Measurements from ENCODE around the gene SORCS3. TPM values are rescaled to one million over a fixed set of nuclear protein-coding genes. Genes with fewer than 3 reads are reported as not detected.

Gene SORCS3
- total RNA-seq, 4 donors from 2014 or later = not detected

DNA sequence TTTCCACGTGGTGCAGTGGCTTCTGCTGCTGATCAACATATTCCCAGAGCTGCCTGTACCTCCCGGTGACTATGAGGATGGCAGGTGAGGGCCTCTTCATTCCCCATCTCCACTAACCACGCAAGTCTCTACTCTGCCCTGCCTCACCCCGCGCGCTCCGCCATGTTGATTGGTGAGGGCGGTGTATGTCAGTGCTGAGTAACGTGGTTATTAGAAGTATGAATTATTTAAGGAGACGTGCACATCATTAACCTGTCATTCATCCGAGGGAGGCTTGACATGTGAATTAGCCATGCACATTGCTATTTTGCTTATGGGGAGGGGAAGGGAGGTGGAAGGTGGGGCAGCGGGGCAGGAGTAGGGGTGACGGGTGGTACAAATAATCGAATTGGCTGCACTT is 138.6 kb downstream of the SORCS3 start:
- TF ChIP-seq, protein P1, sequence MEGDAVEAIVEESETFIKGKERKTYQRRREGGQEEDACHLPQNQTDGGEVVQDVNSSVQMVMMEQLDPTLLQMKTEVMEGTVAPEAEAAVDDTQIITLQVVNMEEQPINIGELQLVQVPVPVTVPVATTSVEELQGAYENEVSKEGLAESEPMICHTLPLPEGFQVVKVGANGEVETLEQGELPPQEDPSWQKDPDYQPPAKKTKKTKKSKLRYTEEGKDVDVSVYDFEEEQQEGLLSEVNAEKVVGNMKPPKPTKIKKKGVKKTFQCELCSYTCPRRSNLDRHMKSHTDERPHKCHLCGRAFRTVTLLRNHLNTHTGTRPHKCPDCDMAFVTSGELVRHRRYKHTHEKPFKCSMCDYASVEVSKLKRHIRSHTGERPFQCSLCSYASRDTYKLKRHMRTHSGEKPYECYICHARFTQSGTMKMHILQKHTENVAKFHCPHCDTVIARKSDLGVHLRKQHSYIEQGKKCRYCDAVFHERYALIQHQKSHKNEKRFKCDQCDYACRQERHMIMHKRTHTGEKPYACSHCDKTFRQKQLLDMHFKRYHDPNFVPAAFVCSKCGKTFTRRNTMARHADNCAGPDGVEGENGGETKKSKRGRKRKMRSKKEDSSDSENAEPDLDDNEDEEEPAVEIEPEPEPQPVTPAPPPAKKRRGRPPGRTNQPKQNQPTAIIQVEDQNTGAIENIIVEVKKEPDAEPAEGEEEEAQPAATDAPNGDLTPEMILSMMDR (IDR thresholded peaks at IDR 0.05 in 4 of 5, conservative IDR thresholded peaks at IDR 0.05 in 1 of 5) = no peak
- TF ChIP-seq POLR2A (IDR thresholded peaks at IDR 0.05) = no peak

DNA sequence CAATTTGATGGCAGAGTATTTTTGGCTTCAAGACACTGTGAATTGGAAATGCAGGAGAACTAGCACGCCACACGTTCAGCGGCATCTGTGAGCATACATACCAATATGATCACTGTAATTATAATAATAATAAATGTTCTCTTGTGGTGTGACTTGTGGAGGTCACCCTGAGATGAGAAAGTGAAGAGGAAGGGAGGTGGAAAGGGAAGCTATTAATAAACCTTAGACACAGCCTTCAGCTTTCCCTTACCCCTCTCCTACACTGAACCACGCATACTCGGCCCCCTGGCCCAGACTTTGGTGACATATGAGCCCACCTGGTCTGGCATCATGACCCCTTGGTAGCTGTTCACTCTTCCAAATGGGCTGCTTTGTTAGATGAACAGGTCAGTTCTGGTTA is 139.1 kb downstream of the SORCS3 start:
- in situ Hi-C loops (cut with MboI; ENCODE audit: low sequenced_read_pairs in 4 of 4) = no loop called here
- no peak overlapping the region for H3K4me3 ChIP-seq

More for the DNA sequence above, 138.6 kb downstream of the SORCS3 start:
- H3K4me1 ChIP-seq = no peaks in the 10 kb centered on the region
- H3K4me3 ChIP-seq = no peak overlapping the region
- no peak for ATAC-seq
- DNase-seq = no peak
- H3K27me3 ChIP-seq = no peaks in the 10 kb centered on the region
- intact Hi-C loops (cut with DNase I; ENCODE audit: low total_unique reads) = loop anchor here (5.0 kb wide), 1 partner anchor 62 kb away; no protein-coding TSS in a partner anchor
- no peaks in the 10 kb centered on the region for H3K9me3 ChIP-seq
- H3K36me3 ChIP-seq = no peaks in the 10 kb centered on the region
- H3K27ac ChIP-seq = no peak overlapping the region
- in situ Hi-C loops (cut with MboI; ENCODE audit: low sequenced_read_pairs in 4 of 4) = no loop called here

DNA sequence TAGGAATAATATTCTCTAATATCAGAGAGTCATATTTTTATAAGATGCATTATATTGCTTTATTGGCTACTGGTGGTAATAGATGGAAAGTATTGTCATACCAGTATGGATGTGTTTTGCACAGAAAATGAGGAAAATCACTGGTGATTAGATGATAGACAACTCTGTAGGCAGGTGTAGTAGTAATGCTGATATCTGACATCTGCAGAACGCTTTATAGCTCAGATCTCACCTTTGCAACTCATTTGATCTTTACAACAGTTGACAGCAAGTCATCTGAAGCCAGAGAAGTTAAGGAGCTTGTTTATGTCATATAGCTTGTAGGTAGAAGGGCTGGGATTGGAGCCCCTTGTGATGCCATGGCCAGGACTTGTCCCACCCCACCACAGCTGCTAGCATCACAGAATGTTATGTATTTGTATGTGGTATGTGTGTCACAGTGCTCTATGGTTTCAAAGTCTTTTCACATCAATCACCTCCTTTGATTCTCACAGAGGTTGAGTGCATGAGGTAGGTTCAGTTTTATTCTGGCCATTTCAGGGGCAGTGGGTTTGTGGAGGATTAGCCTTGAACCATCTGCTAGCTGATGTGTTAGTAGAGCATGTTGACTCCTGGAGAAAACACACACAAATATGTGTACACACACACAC is 140.0 kb downstream of the SORCS3 start:
- intact Hi-C loops (cut with DNase I; ENCODE audit: low total_unique reads) = no loop called here
- in situ Hi-C loops (cut with MboI; ENCODE audit: low sequenced_read_pairs in 4 of 4) = no loop called here

More for the DNA sequence above, 139.1 kb downstream of the SORCS3 start:
- Histone ChIP-seq H3K27me3 (no peaks in the 10 kb centered on the region), H3K27ac (no peak overlapping the region), H3K36me3 (no peaks in the 10 kb centered on the region), H3K9me3 (no peaks in the 10 kb centered on the region), H3K4me1 (no peaks in the 10 kb centered on the region)
- TF ChIP-seq, protein P1 (IDR thresholded peaks at IDR 0.05 in 4 of 5, conservative IDR thresholded peaks at IDR 0.05 in 1 of 5) = no peak
- no peak for TF ChIP-seq POLR2A (IDR thresholded peaks at IDR 0.05)
- ATAC-seq (no peak), DNase-seq (no peak)
- intact Hi-C loops (cut with DNase I; ENCODE audit: low total_unique reads) = no loop called here

DNA sequence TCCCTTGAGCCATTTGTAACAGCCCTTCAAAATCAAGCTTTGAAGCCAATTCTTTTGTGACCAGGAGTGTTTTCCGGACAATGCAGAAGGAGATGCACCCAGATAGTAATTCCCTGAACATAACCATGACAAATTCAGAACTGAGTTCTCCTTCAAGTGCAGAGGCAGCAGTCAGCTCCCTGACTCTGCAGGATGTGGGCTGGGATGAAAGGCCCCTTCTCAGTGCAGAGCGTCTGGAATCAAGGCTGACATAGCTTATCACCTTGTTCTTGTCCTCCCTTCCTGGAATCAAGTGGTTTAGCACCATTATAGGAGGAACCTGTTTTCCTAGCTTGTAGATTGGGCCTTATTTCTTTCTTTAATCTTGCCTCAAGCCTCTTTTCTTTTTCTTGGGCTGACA is 143.4 kb downstream of the SORCS3 start:
- Histone ChIP-seq H3K9me3 (no peaks in the 10 kb centered on the region), H3K4me1 (no peaks in the 10 kb centered on the region), H3K27ac (no peak overlapping the region), H3K4me3 (no peak overlapping the region), H3K36me3 (no peaks in the 10 kb centered on the region), H3K27me3 (no peaks in the 10 kb centered on the region)
- ATAC-seq (no peak), DNase-seq (no peak)
- intact Hi-C loops (cut with DNase I; ENCODE audit: low total_unique reads) (no loop called here), in situ Hi-C loops (cut with MboI; ENCODE audit: low sequenced_read_pairs in 4 of 4) (no loop called here)
- no peak for TF ChIP-seq POLR2A (IDR thresholded peaks at IDR 0.05)
- TF ChIP-seq, protein P1 (IDR thresholded peaks at IDR 0.05 in 4 of 5, conservative IDR thresholded peaks at IDR 0.05 in 1 of 5) = no peak

More for the DNA sequence above, 140.0 kb downstream of the SORCS3 start:
- no peak overlapping the region for H3K4me3 ChIP-seq
- H3K27ac ChIP-seq = no peak overlapping the region
- no peaks in the 10 kb centered on the region for H3K36me3 ChIP-seq
- ATAC-seq (no peak), DNase-seq (no peak)
- H3K9me3 ChIP-seq = no peaks in the 10 kb centered on the region
- no peak for TF ChIP-seq POLR2A (IDR thresholded peaks at IDR 0.05)
- TF ChIP-seq, protein P1 (IDR thresholded peaks at IDR 0.05 in 4 of 5, conservative IDR thresholded peaks at IDR 0.05 in 1 of 5) = no peak
- H3K27me3 ChIP-seq = no peaks in the 10 kb centered on the region
- H3K4me1 ChIP-seq = no peaks in the 10 kb centered on the region

DNA sequence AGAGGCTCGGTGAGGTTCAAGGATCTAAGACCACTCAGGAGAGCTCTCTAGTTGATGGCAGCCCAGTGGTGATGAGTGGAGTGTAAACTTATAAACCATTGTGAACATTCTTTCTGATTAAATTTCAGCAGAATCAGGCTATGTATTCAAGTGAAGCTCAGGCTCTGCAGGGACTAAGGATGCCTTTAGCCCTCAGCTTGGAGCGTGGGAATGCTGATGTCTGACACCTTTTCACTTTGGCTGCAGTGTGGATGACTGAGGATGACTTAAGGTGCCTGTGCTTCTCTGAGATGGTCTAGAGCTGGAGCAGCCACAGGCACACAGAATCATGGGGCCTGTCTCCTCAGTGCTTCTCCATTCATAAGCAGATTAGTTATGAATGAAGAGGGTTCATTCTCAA is 150.4 kb downstream of the SORCS3 start:
- no peak for TF ChIP-seq POLR2A (IDR thresholded peaks at IDR 0.05)
- TF ChIP-seq, protein P1 (IDR thresholded peaks at IDR 0.05 in 4 of 5, conservative IDR thresholded peaks at IDR 0.05 in 1 of 5) = no peak
- in situ Hi-C loops (cut with MboI; ENCODE audit: low sequenced_read_pairs in 4 of 4) = no loop called here
- Histone ChIP-seq H3K27me3 (no peaks in the 10 kb centered on the region), H3K4me1 (no peaks in the 10 kb centered on the region), H3K9me3 (no peaks in the 10 kb centered on the region), H3K36me3 (no peaks in the 10 kb centered on the region), H3K4me3 (no peak overlapping the region), H3K27ac (no peak overlapping the region)
- ATAC-seq = no peak
- no peak for DNase-seq
- intact Hi-C loops (cut with DNase I; ENCODE audit: low total_unique reads) = no loop called here
